Panc1 (cell line): Measurements from ENCODE around the gene CPXM1. TPM values are rescaled to one million over a fixed set of nuclear protein-coding genes. Genes with fewer than 3 reads are reported as not detected.

Experiments
- ATAC-seq: fragments of 200-7000 bp; cut with Tn5 transposase; 2 replicates; pipeline ENCODE4 v1.9.1; 2020; ENCODE audit warnings: mild to moderate bottlenecking, moderate library complexity
- BruUV-seq: library from RNA; stranded (reverse); fragments of 400-500 nt; replicated peaks from 2 replicates; lab custom pipeline; 2021; lab: Mats Ljungman, UMichigan
- CTCF ChIA-PET: fragments of 300-600 bp; sonication (Branson Sonifier 250); formaldehyde crosslinking; loops from one replicate; lab custom pipeline; 2022; ENCODE audit warnings: antibody characterized with exemption; lab: Charles Lee
- POLR2A ChIA-PET: fragments of 300-600 bp; sonication (Branson Sonifier 250); formaldehyde crosslinking; loops from one replicate; lab custom pipeline; 2022; ENCODE audit warnings: antibody characterized with exemption; lab: Charles Lee
- DNase-seq: peaks from one replicate; pipeline ENCODE4 v3.0.0-alpha.2; 2010; ENCODE audit warnings: low read depth, low spot score
- H3K27ac ChIP-seq: 2 replicates; pipeline ENCODE4 v1.5.1; 2011; ENCODE audit warnings: mild to moderate bottlenecking, low read length, inconsistent platforms
- H3K27me3 ChIP-seq: fragments of 200-500 bp; sonication (Bioruptor generic); 2 replicates; pipeline ENCODE4 v1.6.0; 2014; ENCODE audit warnings: low read length, inconsistent platforms; ENCODE audit not compliant: control insufficient read depth, insufficient read depth
- H3K36me3 ChIP-seq: fragments of 200-500 bp; sonication (Bioruptor generic); 2 replicates; pipeline ENCODE4 v1.5.1; 2014; ENCODE audit warnings: inconsistent platforms, mild to moderate bottlenecking, low read length, moderate library complexity; ENCODE audit not compliant: control insufficient read depth, insufficient read depth
- H3K4me1 ChIP-seq: 2 replicates; pipeline ENCODE4 v1.5.1; 2011; ENCODE audit warnings: inconsistent platforms, mild to moderate bottlenecking, low read length, moderate library complexity; ENCODE audit not compliant: control insufficient read depth, insufficient read depth
- H3K4me3 ChIP-seq, 2 experiments: 2 replicates each; pipeline ENCODE4 v1.5.1; 2011 to 2012; ENCODE audit warnings: low read depth in 2 of 2, low read length in 2 of 2, mild to moderate bottlenecking in 2 of 2, inconsistent platforms in 1 of 2, moderate library complexity in 1 of 2
- H3K9me3 ChIP-seq: fragments of 200-500 bp; sonication (Bioruptor generic); 2 replicates; pipeline ENCODE4 v1.5.1; 2014; ENCODE audit warnings: low read depth, mild to moderate bottlenecking, inconsistent platforms, low read length, moderate library complexity; ENCODE audit not compliant: control insufficient read depth, insufficient read depth
- POLR2AphosphoS5 ChIP-seq: IDR thresholded peaks from 2 replicates; pipeline ENCODE4 v1.6.1; 2012; ENCODE audit warnings: mild to moderate bottlenecking, low read depth, low read length, moderate library complexity
- SIN3A ChIP-seq: IDR thresholded peaks from 2 replicates; pipeline ENCODE4 v1.6.1; 2012; ENCODE audit warnings: low read depth, mild to moderate bottlenecking, low read length, moderate library complexity, borderline replicate concordance; ENCODE audit not compliant: insufficient read depth
- TCF7L2 ChIP-seq: IDR thresholded peaks from 2 replicates; pipeline ENCODE4 v1.6.1; 2011; ENCODE audit warnings: mild to moderate bottlenecking, low read depth, low read length, inconsistent platforms
- in situ Hi-C: cut with HindIII; loops from 2 replicates; pipeline ENCODE4 v1.10.0; 2016; ENCODE audit warnings: low sequenced_read_pairs, low pct_unique_long_range_greater_than_20kb
- intact Hi-C: fragments of 100-400 bp; cut with micrococcal nuclease; formaldehyde crosslinking; loops from one replicate; pipeline ENCODE4 v1.10.0; 2022; ENCODE audit not compliant: unreplicated experiment
- total RNA-seq: library from RNA; stranded (reverse); gene quantifications from one replicate; pipeline ENCODE4 v1.2.1, GENCODE V29; 2021; ENCODE audit not compliant: unreplicated experiment
- TF ChIP-seq, protein P1 (sequence below): fragments of 450-650 bp; IDR thresholded peaks from 2 replicates; pipeline ENCODE4 v1.5.1; 2017; ENCODE audit warnings: mild to moderate bottlenecking
- TF ChIP-seq, protein P2 (sequence below), 2 experiments: IDR thresholded peaks; 2 replicates each; pipeline ENCODE4 v1.6.1; 2011 to 2012; ENCODE audit warnings: low read depth in 2 of 2, control low read depth in 1 of 2, low read length in 1 of 2, mild to moderate bottlenecking in 1 of 2, moderate library complexity in 1 of 2; ENCODE audit not compliant: insufficient read depth in 1 of 2

Gene CPXM1
- total RNA-seq, 1 experiment from 2014 or later, result not detected

DNA sequence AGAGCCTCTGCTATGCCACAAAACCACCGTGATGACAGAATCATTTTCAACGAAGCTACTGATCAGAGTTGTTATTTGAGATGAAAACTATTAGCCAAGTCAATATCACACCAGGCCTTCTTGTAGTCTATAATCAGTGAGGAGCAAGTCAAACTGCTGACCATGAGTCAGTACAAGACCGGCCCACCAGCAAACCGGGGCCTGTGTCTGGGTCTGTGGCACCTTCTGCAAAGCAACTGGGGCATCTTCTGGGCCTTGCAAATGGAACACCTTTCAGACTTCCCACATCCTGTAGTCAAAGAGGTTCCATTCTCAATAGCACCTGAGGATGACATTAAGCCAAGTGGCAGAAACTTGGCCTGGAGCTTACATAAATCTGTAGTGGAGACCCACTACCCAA lies 38.5 kb downstream of the CPXM1 start:
- TF ChIP-seq, protein P1, sequence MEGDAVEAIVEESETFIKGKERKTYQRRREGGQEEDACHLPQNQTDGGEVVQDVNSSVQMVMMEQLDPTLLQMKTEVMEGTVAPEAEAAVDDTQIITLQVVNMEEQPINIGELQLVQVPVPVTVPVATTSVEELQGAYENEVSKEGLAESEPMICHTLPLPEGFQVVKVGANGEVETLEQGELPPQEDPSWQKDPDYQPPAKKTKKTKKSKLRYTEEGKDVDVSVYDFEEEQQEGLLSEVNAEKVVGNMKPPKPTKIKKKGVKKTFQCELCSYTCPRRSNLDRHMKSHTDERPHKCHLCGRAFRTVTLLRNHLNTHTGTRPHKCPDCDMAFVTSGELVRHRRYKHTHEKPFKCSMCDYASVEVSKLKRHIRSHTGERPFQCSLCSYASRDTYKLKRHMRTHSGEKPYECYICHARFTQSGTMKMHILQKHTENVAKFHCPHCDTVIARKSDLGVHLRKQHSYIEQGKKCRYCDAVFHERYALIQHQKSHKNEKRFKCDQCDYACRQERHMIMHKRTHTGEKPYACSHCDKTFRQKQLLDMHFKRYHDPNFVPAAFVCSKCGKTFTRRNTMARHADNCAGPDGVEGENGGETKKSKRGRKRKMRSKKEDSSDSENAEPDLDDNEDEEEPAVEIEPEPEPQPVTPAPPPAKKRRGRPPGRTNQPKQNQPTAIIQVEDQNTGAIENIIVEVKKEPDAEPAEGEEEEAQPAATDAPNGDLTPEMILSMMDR, result no peak
- TF ChIP-seq POLR2AphosphoS5 (no peak), SIN3A (no peak), TCF7L2 (no peak)
- TF ChIP-seq, protein P2, sequence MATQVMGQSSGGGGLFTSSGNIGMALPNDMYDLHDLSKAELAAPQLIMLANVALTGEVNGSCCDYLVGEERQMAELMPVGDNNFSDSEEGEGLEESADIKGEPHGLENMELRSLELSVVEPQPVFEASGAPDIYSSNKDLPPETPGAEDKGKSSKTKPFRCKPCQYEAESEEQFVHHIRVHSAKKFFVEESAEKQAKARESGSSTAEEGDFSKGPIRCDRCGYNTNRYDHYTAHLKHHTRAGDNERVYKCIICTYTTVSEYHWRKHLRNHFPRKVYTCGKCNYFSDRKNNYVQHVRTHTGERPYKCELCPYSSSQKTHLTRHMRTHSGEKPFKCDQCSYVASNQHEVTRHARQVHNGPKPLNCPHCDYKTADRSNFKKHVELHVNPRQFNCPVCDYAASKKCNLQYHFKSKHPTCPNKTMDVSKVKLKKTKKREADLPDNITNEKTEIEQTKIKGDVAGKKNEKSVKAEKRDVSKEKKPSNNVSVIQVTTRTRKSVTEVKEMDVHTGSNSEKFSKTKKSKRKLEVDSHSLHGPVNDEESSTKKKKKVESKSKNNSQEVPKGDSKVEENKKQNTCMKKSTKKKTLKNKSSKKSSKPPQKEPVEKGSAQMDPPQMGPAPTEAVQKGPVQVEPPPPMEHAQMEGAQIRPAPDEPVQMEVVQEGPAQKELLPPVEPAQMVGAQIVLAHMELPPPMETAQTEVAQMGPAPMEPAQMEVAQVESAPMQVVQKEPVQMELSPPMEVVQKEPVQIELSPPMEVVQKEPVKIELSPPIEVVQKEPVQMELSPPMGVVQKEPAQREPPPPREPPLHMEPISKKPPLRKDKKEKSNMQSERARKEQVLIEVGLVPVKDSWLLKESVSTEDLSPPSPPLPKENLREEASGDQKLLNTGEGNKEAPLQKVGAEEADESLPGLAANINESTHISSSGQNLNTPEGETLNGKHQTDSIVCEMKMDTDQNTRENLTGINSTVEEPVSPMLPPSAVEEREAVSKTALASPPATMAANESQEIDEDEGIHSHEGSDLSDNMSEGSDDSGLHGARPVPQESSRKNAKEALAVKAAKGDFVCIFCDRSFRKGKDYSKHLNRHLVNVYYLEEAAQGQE (IDR thresholded peaks at IDR 0.05; ENCODE audit: insufficient read depth in 1 of 2, low read depth in 2 of 2, low read length in 1 of 2), result no peak

DNA sequence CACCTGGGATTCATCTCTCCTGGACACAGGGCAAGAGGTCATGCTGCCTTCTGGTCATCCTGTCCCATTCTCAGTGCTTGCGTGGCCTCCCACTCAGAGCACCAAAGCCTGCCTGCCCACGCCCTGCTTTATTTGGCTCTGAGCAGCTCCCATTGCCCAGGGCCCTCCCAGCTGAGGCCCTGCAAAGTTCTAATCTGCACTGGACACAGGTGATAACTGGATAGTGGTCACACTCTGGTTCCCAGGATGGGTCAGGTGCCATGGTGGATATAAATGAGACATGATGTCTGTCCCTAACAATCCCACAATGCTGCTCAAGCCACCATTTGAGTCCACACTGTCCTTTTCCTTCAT lies 39.5 kb downstream of the CPXM1 start:
- no peak overlapping the region for H3K4me3 ChIP-seq
- ATAC-seq (no peak), DNase-seq (no peak)
- intact Hi-C loops (no loop called here), in situ Hi-C loops (no loop called here)
- no peaks in the 10 kb centered on the region for H3K9me3 ChIP-seq
- H3K27me3 ChIP-seq, result no peaks in the 10 kb centered on the region
- no peak overlapping the region for H3K27ac ChIP-seq
- no peaks in the 10 kb centered on the region for H3K4me1 ChIP-seq
- no TSS peak for BruUV-seq
- H3K36me3 ChIP-seq, result no peaks in the 10 kb centered on the region
- ChIA-PET POLR2A (no interaction called here), CTCF (no interaction called here)
- TF ChIP-seq TCF7L2 (no peak), SIN3A (no peak)
- TF ChIP-seq, protein P1, result no peak

More for the DNA sequence above, 38.5 kb downstream of the CPXM1 start:
- POLR2A ChIA-PET, result no interaction called here
- ATAC-seq (no peak), DNase-seq (no peak)
- intact Hi-C loops, result no loop called here
- Histone ChIP-seq H3K27me3 (no peaks in the 10 kb centered on the region; the same call in 1 of the 2 replicates), H3K4me1 (no peaks in the 10 kb centered on the region), H3K4me3 (no peak overlapping the region), H3K36me3 (no peaks in the 10 kb centered on the region), H3K9me3 (no peaks in the 10 kb centered on the region), H3K27ac (no peak overlapping the region)
- no TSS peak for BruUV-seq
- in situ Hi-C loops, result no loop called here
- CTCF ChIA-PET, result no interaction called here
